ENCODE data around the gene NOVA2.

NOVA2 gene

GRCh38 chr19:46002678-46003275 is 29.1 kb upstream of the NOVA2 start:
- in situ Hi-C loops (cut with MboI; ENCODE audit: low sequenced_read_pairs) = no loop called here

GRCh38 chr19:46000491-46001246 is 27.0 kb upstream of the NOVA2 start:
- in situ Hi-C loops (cut with MboI; ENCODE audit: low sequenced_read_pairs) = no loop called here

- in situ Hi-C loops (cut with MboI; ENCODE audit: low sequenced_read_pairs) = no loop called here
Measured at GRCh38 chr19:45999653-46000121, 26.0 kb upstream of the NOVA2 start.

GRCh38 chr19:45998834-45999233 is 25.2 kb upstream of the NOVA2 start:
- in situ Hi-C loops (cut with MboI; ENCODE audit: low sequenced_read_pairs) = no loop called here

GRCh38 chr19:45996933-45997332 is 23.3 kb upstream of the NOVA2 start:
- in situ Hi-C loops (cut with MboI; ENCODE audit: low sequenced_read_pairs) = no loop called here

- in situ Hi-C loops (cut with MboI; ENCODE audit: low sequenced_read_pairs) = no loop called here
Measured at GRCh38 chr19:45995715-45996385, 22.2 kb upstream of the NOVA2 start.

GRCh38 chr19:45994998-45995714 is 21.5 kb upstream of the NOVA2 start, which contains the start of gene CCDC61:
Gene CCDC61 (plus strand): TSS chr19:45995467. CDS start chr19:46003019, 7,552 bp downstream.
- in situ Hi-C loops (cut with MboI; ENCODE audit: low sequenced_read_pairs) = no loop called here

GRCh38 chr19:45994456-45994997 is 20.9 kb upstream of the NOVA2 start:
- in situ Hi-C loops (cut with MboI; ENCODE audit: low sequenced_read_pairs) = no loop called here

- in situ Hi-C loops (cut with MboI; ENCODE audit: low sequenced_read_pairs) = no loop called here
Measured at GRCh38 chr19:45990113-45990728, 16.6 kb upstream of the NOVA2 start.

GRCh38 chr19:45985321-45985720 is 11.7 kb upstream of the NOVA2 start:
- in situ Hi-C loops (cut with MboI; ENCODE audit: low sequenced_read_pairs) = no loop called here

GRCh38 chr19:45981350-45981749 is 7.7 kb upstream of the NOVA2 start:
- in situ Hi-C loops (cut with MboI; ENCODE audit: low sequenced_read_pairs) = no loop called here

- in situ Hi-C loops (cut with MboI; ENCODE audit: low sequenced_read_pairs) = no loop called here
Measured at GRCh38 chr19:45978156-45978555, 4.5 kb upstream of the NOVA2 start.

GRCh38 chr19:45976178-45976577 is 2.5 kb upstream of the NOVA2 start:
- in situ Hi-C loops (cut with MboI; ENCODE audit: low sequenced_read_pairs) = no loop called here

- in situ Hi-C loops (cut with MboI; ENCODE audit: low sequenced_read_pairs) = no loop called here
Measured at GRCh38 chr19:45975306-45976070, 1.8 kb upstream of the NOVA2 start.

GRCh38 chr19:45972947-45973540 is 621 bp downstream of the NOVA2 start:
- in situ Hi-C loops (cut with MboI; ENCODE audit: low sequenced_read_pairs) = no loop called here

GRCh38 chr19:45972081-45972946 is 1.4 kb downstream of the NOVA2 start:
- in situ Hi-C loops (cut with MboI; ENCODE audit: low sequenced_read_pairs) = no loop called here

- in situ Hi-C loops (cut with MboI; ENCODE audit: low sequenced_read_pairs) = no loop called here
Measured at GRCh38 chr19:45971260-45971902, 2.3 kb downstream of the NOVA2 start.

- in situ Hi-C loops (cut with MboI; ENCODE audit: low sequenced_read_pairs) = no loop called here
Measured at GRCh38 chr19:45969676-45970075, 4.0 kb downstream of the NOVA2 start.

Measured in HL-60/S4 treated with retinoic acid at 250 ng/mL for 4 days and 3 days (cell line).